RWPE1 (cell line): ENCODE data around the gene POLR1D.

ENCODE experiments used
- CTCF ChIA-PET: fragments of 350-600 bp; sonication (Branson Sonifier 250); formaldehyde crosslinking; extraction: SDS; loops from one replicate; lab custom pipeline; 2021; lab: Yijun Ruan, JAX
- POLR2A ChIA-PET: fragments of 400-600 bp; formaldehyde crosslinking; extraction: SDS; loops from one replicate; lab custom pipeline; 2020; ENCODE audit warnings: antibody characterized with exemption; ENCODE audit not compliant: low non-redundant PET; lab: Yijun Ruan, JAX
- DNase-seq: peaks from one replicate; pipeline ENCODE4 v3.0.0; 2012; ENCODE audit warnings: low spot score
- H3K27ac ChIP-seq: fragments of 450-650 bp; 2 replicates; pipeline ENCODE4 v1.5.1; 2017
- TF ChIP-seq, protein P1 (sequence below): fragments of 450-650 bp; conservative IDR thresholded peaks from 2 replicates; pipeline ENCODE4 v1.5.1; 2017; ENCODE audit warnings: low read depth, mild to moderate bottlenecking

The POLR1D gene

DNA sequence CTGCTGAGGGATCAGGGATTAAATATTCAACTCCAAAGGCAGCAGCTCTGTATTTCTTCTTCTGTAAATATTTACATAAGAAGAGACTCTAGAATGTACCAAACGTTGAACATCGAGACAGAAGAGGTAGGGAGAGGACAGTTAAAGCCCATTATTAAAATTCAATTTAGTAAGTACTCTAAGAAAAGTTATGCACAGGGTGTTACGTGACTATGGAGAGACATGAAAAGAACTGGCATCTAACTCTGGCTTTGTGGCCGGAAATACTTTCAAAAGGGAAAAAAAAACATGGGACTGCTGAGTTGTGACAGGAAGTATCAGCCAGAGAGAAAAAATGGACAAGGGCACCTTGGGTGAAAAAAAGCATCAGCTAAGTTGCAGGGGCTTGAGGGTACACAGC is 38.0 kb upstream of the POLR1D start:
- DNase-seq: no peak
- TF ChIP-seq, protein P1, sequence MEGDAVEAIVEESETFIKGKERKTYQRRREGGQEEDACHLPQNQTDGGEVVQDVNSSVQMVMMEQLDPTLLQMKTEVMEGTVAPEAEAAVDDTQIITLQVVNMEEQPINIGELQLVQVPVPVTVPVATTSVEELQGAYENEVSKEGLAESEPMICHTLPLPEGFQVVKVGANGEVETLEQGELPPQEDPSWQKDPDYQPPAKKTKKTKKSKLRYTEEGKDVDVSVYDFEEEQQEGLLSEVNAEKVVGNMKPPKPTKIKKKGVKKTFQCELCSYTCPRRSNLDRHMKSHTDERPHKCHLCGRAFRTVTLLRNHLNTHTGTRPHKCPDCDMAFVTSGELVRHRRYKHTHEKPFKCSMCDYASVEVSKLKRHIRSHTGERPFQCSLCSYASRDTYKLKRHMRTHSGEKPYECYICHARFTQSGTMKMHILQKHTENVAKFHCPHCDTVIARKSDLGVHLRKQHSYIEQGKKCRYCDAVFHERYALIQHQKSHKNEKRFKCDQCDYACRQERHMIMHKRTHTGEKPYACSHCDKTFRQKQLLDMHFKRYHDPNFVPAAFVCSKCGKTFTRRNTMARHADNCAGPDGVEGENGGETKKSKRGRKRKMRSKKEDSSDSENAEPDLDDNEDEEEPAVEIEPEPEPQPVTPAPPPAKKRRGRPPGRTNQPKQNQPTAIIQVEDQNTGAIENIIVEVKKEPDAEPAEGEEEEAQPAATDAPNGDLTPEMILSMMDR: no peak
- H3K27ac ChIP-seq: no peak overlapping the region
- CTCF ChIA-PET: no interaction called here
- POLR2A ChIA-PET: no interaction called here

DNA sequence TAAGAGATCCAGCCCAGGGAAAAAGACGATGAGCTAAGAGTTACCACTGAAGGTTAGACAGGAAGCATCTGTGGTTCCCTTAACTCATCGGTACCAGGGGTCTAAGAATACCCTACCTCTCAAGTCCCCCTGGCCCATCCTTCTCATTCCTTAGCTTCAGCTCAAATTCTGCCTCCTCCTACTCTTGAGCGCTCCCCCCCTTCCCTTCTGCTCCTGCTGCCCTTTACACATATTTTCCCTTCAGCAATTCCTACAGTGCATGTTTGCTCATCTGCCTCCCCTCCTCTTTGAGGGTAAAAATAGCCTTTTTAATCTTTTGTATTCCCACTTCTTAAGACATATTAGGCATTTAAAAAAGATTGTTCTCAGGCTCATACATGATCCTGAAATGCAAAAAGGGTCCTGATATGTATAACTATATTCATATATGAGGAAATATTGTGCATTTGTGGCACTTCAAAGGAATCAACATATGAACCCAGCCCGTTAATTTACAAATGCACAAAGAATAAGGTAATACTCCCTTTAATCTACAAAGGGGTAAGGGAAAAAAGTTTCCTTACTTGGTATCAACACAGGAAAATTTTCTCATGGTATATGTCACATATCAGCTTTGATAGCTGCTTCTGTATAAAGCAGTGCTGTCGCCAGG is 34.5 kb upstream of the POLR1D start:
- TF ChIP-seq, protein P1: no peak
- CTCF ChIA-PET: interaction anchor here (0.6 kb wide), 1 partner anchor 358 kb away, joined by 7 read pairs; no protein-coding TSS in a partner anchor
- DNase-seq: no peak
- POLR2A ChIA-PET: no interaction called here
- no peak overlapping the region for H3K27ac ChIP-seq

DNA sequence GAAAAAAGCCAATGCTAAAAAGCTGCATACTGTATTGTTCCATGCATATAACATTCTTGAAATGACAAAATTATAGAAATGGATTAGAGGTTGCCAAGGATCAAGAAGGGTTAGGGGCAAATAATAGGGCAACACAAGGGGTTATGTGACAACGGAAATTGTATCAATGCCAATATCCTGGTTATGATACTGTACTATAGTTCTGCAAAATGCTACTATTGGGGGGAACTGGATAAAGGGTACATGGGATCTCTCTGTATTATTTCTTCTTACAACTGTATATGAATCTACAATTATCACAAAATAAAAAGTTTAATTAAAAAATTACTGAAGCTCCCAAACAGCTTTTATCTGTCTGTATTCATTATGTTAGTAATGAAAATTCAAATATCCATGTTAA is 33.3 kb upstream of the POLR1D start:
- H3K27ac ChIP-seq: no peak overlapping the region
- POLR2A ChIA-PET: no interaction called here
- no peak for DNase-seq
- CTCF ChIA-PET: interaction anchor here (0.6 kb wide), 1 partner anchor 12 kb away, joined by 3 read pairs; no protein-coding TSS in a partner anchor
- TF ChIP-seq, protein P1: no peak

DNA sequence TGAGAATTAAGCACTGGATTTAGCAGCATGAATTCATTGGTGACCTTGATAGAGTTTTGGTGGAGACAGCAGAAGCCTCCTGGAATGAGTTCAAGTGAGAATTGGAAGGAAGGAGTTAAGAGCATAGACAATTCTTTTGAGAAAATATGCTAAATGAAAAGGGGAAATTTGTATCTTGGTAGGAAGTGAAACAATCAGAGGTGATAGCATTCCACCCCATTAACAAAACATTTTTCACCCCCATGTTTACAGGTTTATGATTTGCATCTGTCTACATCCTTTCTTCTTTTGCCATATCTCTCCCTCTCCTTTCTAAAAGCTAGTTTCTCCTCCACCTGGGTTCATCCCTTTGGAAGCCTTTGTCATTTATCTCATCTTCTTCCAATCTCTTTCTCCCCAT is 28.8 kb upstream of the POLR1D start:
- TF ChIP-seq, protein P1: no peak
- CTCF ChIA-PET: interaction anchor here (0.6 kb wide), 1 partner anchor 722 kb away, joined by 3 read pairs; no protein-coding TSS in a partner anchor
- POLR2A ChIA-PET: no interaction called here

DNA sequence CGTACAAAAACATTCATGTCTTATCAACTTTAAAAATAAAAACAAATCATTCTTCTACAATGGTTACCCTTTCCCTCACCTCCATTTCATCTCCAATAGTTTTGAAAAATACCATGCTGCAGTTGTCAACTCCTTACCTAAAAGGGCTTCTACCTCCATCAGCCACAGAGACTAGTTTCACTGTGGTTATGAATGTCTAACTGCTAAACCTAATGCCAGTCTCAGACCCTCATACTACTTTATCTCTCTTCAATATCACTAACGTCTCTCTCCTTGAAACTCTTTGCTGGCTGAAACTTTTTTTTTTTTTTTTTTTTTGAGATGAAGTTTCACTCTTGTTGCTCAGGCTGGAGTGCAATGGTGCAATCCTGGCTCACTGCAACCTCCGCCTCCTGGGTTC is 28.4 kb upstream of the POLR1D start:
- no peak for DNase-seq
- POLR2A ChIA-PET: no interaction called here
- CTCF ChIA-PET: interaction anchor here (0.6 kb wide), 1 partner anchor 722 kb away, joined by 3 read pairs; no protein-coding TSS in a partner anchor
- TF ChIP-seq, protein P1: no peak
- H3K27ac ChIP-seq: no peak overlapping the region

More for the DNA sequence above, 28.8 kb upstream of the POLR1D start:
- DNase-seq: no peak
- no peak overlapping the region for H3K27ac ChIP-seq

DNA sequence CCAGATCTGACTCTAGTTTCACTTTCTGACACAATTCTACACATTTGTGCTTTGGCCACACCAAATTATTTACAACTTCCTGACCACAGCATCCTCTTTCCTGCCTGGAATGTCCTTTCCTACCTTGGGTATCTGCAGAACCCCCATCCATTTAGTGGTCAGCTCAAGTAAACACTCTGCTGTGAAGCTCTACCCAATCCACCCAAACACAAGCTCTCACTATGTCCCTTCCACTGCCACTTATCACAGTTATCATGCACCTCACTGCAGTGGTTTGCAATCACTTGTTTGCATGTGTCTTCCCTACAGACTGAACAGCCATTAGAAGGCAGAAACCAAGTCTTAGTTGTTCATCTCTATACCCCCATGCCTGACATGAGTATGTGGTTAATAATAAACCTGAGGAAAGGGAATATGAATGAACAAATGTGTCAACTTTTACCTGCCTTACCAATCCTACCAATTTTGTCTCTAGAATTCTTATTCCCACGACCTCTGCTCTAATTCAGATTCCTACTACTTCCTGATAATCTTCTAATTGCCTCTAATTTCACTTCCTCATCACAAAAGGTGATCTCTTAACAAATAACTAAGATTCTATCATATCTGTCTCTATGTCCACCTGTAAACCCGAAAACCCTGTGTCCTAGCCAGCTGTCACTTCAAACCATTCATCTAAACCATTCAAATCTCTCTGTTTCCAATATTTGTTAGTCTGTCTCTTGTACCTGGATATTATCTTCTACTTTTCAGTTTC is 26.5 kb upstream of the POLR1D start:
- no peak for DNase-seq
- CTCF ChIA-PET: interaction anchor here (0.6 to 0.7 kb wide), 2 partner anchors 235 to 1280 kb away, joined by 3 read pairs; no protein-coding TSS in a partner anchor
- POLR2A ChIA-PET: no interaction called here
- H3K27ac ChIP-seq: no peak overlapping the region
- TF ChIP-seq, protein P1: no peak
